GM12875 (cell line): Measurements from ENCODE around the gene HOXA7.

Source experiments
- H3K4me3 ChIP-seq: one replicate; pipeline ENCODE4 v1.5.1; 2011; ENCODE audit warnings: low read depth, low read length, control low read depth
- CTCF ChIP-seq: IDR thresholded peaks from 2 replicates; pipeline ENCODE4 v1.5.1; 2011; ENCODE audit warnings: low read depth, mild to moderate bottlenecking, control low read depth, inconsistent platforms, low read length, moderate library complexity, borderline replicate concordance; ENCODE audit not compliant: insufficient read depth

HOXA7 gene

GRCh38 chr7:27166531-27167505 is 10.3 kb upstream of the HOXA7 start:
- no peak for TF ChIP-seq CTCF
- H3K4me3 ChIP-seq = no peak overlapping the region

- TF ChIP-seq CTCF = no peak
- H3K4me3 ChIP-seq = no peak overlapping the region
Measured at GRCh38 chr7:27165996-27166530, 9.6 kb upstream of the HOXA7 start.

- TF ChIP-seq CTCF = no peak
Measured at GRCh38 chr7:27165089-27165995, 8.9 kb upstream of the HOXA7 start, which contains the start of gene HOXA9. HOXA9 (minus strand) TSS chr7:27165537; CDS start chr7:27165457, 80 bp downstream.

GRCh38 chr7:27164367-27165088 is 8.1 kb upstream of the HOXA7 start:
- no peak overlapping the region for H3K4me3 ChIP-seq
- TF ChIP-seq CTCF = no peak

More at GRCh38 chr7:27165089-27165995, 8.9 kb upstream of the HOXA7 start, which contains the start of gene HOXA9:
- H3K4me3 ChIP-seq = no peak within 1 kb of the TSS

GRCh38 chr7:27164045-27164366 is 7.5 kb upstream of the HOXA7 start:
- H3K4me3 ChIP-seq = no peak overlapping the region
- TF ChIP-seq CTCF = no peak

GRCh38 chr7:27163288-27164044 is 7.0 kb upstream of the HOXA7 start:
- no peak for TF ChIP-seq CTCF
- no peak overlapping the region for H3K4me3 ChIP-seq
